Measurements from ENCODE around the gene NDUFAF7.
"Not testable (repeated sequence)": the region's sequence is repeated elsewhere in the genome, so short reads cannot be mapped to it uniquely, and the experiment has no call there.

NDUFAF7 gene
- 32.6 reads per million, percentile 58 among the genes with 10 or more reads in this experiment for total RNA-seq

GRCh38 chr2:37231241-37232130, at the start of gene NDUFAF7, which contains the start of gene CEBPZ:
TSS of gene NDUFAF7 (plus strand) at chr2:37231658. CDS start at chr2:37231706, 48 bp downstream.
TSS of gene CEBPZ (minus strand) at chr2:37231596. CDS start at chr2:37231567, 29 bp downstream.
- DNase-seq, result peak; percentile 84

GRCh38 chr2:37181726-37182684, 49.5 kb upstream of the NDUFAF7 start:
- DNase-seq, result no peak

GRCh38 chr2:37188570-37188969, 42.9 kb upstream of the NDUFAF7 start, which contains the start of gene SULT6B1:
TSS of gene SULT6B1 (minus strand) at chr2:37188670. CDS start at chr2:37188640, 30 bp downstream.
- no peak for DNase-seq

- no peak for DNase-seq
Measured at GRCh38 chr2:37189452-37190153, 41.9 kb upstream of the NDUFAF7 start.

GRCh38 chr2:37190290-37190689, 41.2 kb upstream of the NDUFAF7 start:
- no peak for DNase-seq

GRCh38 chr2:37191253-37191652, 40.2 kb upstream of the NDUFAF7 start:
- DNase-seq, result no peak

GRCh38 chr2:37191747-37192146, 39.7 kb upstream of the NDUFAF7 start:
- no peak for DNase-seq

- no peak for DNase-seq
Measured at GRCh38 chr2:37192551-37192950, 38.9 kb upstream of the NDUFAF7 start.

GRCh38 chr2:37195862-37196319, 35.6 kb upstream of the NDUFAF7 start:
- DNase-seq, result not testable (repeated sequence)

GRCh38 chr2:37196320-37197195, 34.9 kb upstream of the NDUFAF7 start, which contains the start of gene CEBPZOS:
TSS of gene CEBPZOS (plus strand) at chr2:37196496. CDS start at chr2:37199705, 3,209 bp downstream.
- peak; percentile 88 for DNase-seq

GRCh38 chr2:37198681-37199065, 32.8 kb upstream of the NDUFAF7 start:
- no peak for DNase-seq

GRCh38 chr2:37201208-37201607, 30.2 kb upstream of the NDUFAF7 start:
- no peak for DNase-seq

GRCh38 chr2:37201766-37202165, 29.7 kb upstream of the NDUFAF7 start:
- no peak for DNase-seq

- DNase-seq, result no peak
Measured at GRCh38 chr2:37203708-37204107, 27.8 kb upstream of the NDUFAF7 start.

- not testable (repeated sequence) for DNase-seq
Measured at GRCh38 chr2:37205071-37205661, 26.3 kb upstream of the NDUFAF7 start.

- no peak for DNase-seq
Measured at GRCh38 chr2:37205689-37206341, 25.6 kb upstream of the NDUFAF7 start.

GRCh38 chr2:37206760-37207159, 24.7 kb upstream of the NDUFAF7 start:
- not testable (repeated sequence) for DNase-seq

- no peak for DNase-seq
Measured at GRCh38 chr2:37211212-37211611, 20.2 kb upstream of the NDUFAF7 start.

GRCh38 chr2:37211939-37212338, 19.5 kb upstream of the NDUFAF7 start:
- DNase-seq, result no peak

- no peak for DNase-seq
Measured at GRCh38 chr2:37215250-37215649, 16.2 kb upstream of the NDUFAF7 start.

Data from effector CD4-positive, alpha-beta T cell (primary cell).